GM23338 (cell line): ENCODE results near the gene MEGF6.

ENCODE experiments used
- CREB1 ChIP-seq: fragments of 250-450 bp; sonication (Bioruptor Pico); IDR thresholded peaks from 2 replicates; pipeline ENCODE4 v1.5.0; 2020; ENCODE audit warnings: low read depth, mild to moderate bottlenecking, moderate library complexity
- CTCF ChIP-seq, 2 experiments: fragments of 200-600 bp in 1 of 2; sonication (generic) in 1 of 2; conservative IDR thresholded peaks; 2 replicates each; pipeline versions ENCODE4 v1.5.1 to v1.6.1; 2016 to 2017; ENCODE audit warnings: antibody characterized with exemption in 2 of 2, low read depth in 2 of 2, mild to moderate bottlenecking in 2 of 2, moderate library complexity in 1 of 2
- EZH2 ChIP-seq: fragments of 200-600 bp; sonication (generic); IDR thresholded peaks from one replicate; pipeline ENCODE4 v1.8.0; 2017; ENCODE audit warnings: antibody characterized with exemption, mild to moderate bottlenecking, low read depth; ENCODE audit not compliant: unreplicated experiment
- JUNB ChIP-seq: IDR thresholded peaks from one replicate; pipeline ENCODE4 v1.6.1; 2016; ENCODE audit warnings: antibody characterized with exemption; ENCODE audit not compliant: unreplicated experiment
- POLR2AphosphoS5 ChIP-seq: IDR thresholded peaks from 2 replicates; pipeline ENCODE4 v1.6.1; 2016; ENCODE audit warnings: antibody characterized with exemption, low read depth
- ZNF114 ChIP-seq: fragments of 250-450 bp; sonication (Bioruptor Pico); IDR thresholded peaks from 2 replicates; pipeline ENCODE4 v1.5.0; 2020; ENCODE audit warnings: mild to moderate bottlenecking, moderate library complexity
- TF ChIP-seq, protein P1 (sequence below): IDR thresholded peaks from 2 replicates; pipeline ENCODE4 v1.6.1; 2016; ENCODE audit warnings: antibody characterized with exemption
- TF ChIP-seq, protein P2 (sequence below): IDR thresholded peaks from one replicate; pipeline ENCODE4 v1.6.1; 2018; ENCODE audit warnings: antibody characterized with exemption; ENCODE audit not compliant: unreplicated experiment

GRCh38 chr1:3650248-3651025 lies 39.1 kb upstream of the MEGF6 start:
- no peak for TF ChIP-seq CTCF (conservative IDR thresholded peaks at IDR 0.05; ENCODE audit: low read depth in 2 of 2)
- TF ChIP-seq POLR2AphosphoS5, result no peak
- TF ChIP-seq, protein P1, sequence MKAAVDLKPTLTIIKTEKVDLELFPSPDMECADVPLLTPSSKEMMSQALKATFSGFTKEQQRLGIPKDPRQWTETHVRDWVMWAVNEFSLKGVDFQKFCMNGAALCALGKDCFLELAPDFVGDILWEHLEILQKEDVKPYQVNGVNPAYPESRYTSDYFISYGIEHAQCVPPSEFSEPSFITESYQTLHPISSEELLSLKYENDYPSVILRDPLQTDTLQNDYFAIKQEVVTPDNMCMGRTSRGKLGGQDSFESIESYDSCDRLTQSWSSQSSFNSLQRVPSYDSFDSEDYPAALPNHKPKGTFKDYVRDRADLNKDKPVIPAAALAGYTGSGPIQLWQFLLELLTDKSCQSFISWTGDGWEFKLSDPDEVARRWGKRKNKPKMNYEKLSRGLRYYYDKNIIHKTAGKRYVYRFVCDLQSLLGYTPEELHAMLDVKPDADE, result no peak
- peak; percentile 82 for TF ChIP-seq EZH2
- TF ChIP-seq, protein P2, sequence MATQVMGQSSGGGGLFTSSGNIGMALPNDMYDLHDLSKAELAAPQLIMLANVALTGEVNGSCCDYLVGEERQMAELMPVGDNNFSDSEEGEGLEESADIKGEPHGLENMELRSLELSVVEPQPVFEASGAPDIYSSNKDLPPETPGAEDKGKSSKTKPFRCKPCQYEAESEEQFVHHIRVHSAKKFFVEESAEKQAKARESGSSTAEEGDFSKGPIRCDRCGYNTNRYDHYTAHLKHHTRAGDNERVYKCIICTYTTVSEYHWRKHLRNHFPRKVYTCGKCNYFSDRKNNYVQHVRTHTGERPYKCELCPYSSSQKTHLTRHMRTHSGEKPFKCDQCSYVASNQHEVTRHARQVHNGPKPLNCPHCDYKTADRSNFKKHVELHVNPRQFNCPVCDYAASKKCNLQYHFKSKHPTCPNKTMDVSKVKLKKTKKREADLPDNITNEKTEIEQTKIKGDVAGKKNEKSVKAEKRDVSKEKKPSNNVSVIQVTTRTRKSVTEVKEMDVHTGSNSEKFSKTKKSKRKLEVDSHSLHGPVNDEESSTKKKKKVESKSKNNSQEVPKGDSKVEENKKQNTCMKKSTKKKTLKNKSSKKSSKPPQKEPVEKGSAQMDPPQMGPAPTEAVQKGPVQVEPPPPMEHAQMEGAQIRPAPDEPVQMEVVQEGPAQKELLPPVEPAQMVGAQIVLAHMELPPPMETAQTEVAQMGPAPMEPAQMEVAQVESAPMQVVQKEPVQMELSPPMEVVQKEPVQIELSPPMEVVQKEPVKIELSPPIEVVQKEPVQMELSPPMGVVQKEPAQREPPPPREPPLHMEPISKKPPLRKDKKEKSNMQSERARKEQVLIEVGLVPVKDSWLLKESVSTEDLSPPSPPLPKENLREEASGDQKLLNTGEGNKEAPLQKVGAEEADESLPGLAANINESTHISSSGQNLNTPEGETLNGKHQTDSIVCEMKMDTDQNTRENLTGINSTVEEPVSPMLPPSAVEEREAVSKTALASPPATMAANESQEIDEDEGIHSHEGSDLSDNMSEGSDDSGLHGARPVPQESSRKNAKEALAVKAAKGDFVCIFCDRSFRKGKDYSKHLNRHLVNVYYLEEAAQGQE, result no peak
- no peak for TF ChIP-seq ZNF114
- TF ChIP-seq JUNB, result no peak
- TF ChIP-seq CREB1 (CRISPR knock-in tag), result no peak
